ENCODE data around the gene NLK. TPM values are rescaled to one million over a fixed set of nuclear protein-coding genes. Genes with fewer than 3 reads are reported as not detected.

The NLK gene
- polyA plus RNA-seq, 1 donor from 2014 or later = 81.7 TPM

GRCh38 chr17:28110184-28110583 is 67.7 kb downstream of the NLK start:
- no peak overlapping the region for H3K4me3 ChIP-seq (ENCODE audit: low read length)
- no peak overlapping the region for H3K4me2 ChIP-seq (ENCODE audit: low read length)
- TF ChIP-seq, protein P1, sequence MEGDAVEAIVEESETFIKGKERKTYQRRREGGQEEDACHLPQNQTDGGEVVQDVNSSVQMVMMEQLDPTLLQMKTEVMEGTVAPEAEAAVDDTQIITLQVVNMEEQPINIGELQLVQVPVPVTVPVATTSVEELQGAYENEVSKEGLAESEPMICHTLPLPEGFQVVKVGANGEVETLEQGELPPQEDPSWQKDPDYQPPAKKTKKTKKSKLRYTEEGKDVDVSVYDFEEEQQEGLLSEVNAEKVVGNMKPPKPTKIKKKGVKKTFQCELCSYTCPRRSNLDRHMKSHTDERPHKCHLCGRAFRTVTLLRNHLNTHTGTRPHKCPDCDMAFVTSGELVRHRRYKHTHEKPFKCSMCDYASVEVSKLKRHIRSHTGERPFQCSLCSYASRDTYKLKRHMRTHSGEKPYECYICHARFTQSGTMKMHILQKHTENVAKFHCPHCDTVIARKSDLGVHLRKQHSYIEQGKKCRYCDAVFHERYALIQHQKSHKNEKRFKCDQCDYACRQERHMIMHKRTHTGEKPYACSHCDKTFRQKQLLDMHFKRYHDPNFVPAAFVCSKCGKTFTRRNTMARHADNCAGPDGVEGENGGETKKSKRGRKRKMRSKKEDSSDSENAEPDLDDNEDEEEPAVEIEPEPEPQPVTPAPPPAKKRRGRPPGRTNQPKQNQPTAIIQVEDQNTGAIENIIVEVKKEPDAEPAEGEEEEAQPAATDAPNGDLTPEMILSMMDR (IDR thresholded peaks at IDR 0.05; ENCODE audit: poor library complexity, severe bottlenecking) = no peak
- TF ChIP-seq EP300 (conservative IDR thresholded peaks at IDR 0.05; ENCODE audit: poor library complexity, severe bottlenecking) (no peak), SMC3 (conservative IDR thresholded peaks at IDR 0.05; ENCODE audit: poor library complexity) (no peak), POLR2AphosphoS5 (IDR thresholded peaks at IDR 0.05) (no peak), RAD21 (conservative IDR thresholded peaks at IDR 0.05) (no peak)
- H3F3A ChIP-seq (ENCODE audit: insufficient read depth, low read length, poor library complexity, severe bottlenecking) = no peaks in the 10 kb centered on the region
- H3K27ac ChIP-seq (ENCODE audit: low read length) = no peak overlapping the region
- no peaks in the 10 kb centered on the region for H3K36me3 ChIP-seq (ENCODE audit: insufficient read depth, low read length)
- no peak overlapping the region for H3K9ac ChIP-seq (ENCODE audit: low read length)
- no peaks in the 10 kb centered on the region for H3K9me3 ChIP-seq (ENCODE audit: low read length)
- no peaks in the 10 kb centered on the region for H4K20me1 ChIP-seq (ENCODE audit: insufficient read depth)
- H3K79me2 ChIP-seq (replicated peaks; ENCODE audit: insufficient read depth, low read length) = peaks cover 4% of the 10 kb centered on the region
- no peaks in the 10 kb centered on the region for H3K27me3 ChIP-seq (ENCODE audit: insufficient read depth, low read depth, low read length)
- no peak overlapping the region for H2AFZ ChIP-seq (ENCODE audit: low read depth, low read length)
- no peaks in the 10 kb centered on the region for H3K9me2 ChIP-seq (ENCODE audit: insufficient read depth, low read length)

DNA sequence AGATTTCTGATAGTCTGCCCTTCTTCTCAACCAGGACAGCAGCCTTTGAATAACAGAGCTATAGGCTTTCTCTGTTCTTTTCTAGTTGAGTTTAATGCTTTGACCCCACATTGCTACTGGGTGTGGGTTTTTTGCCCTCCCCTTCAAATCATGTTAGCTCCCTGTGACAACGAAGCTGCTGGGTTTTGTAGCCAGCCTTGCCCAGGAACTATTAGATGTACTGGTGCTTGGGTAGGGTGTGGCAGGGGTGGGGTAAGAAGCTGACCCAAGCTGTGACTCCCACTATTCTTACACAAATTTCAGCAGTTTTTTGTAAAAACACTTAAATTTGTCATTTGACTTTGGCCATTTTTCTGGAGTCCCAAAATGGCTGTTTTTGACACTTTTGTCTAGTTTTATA is 69.7 kb downstream of the NLK start:
- no peaks in the 10 kb centered on the region for H3K36me3 ChIP-seq (ENCODE audit: insufficient read depth, low read length)
- H3K9me3 ChIP-seq (ENCODE audit: low read length) = no peaks in the 10 kb centered on the region
- peaks cover 4% of the 10 kb centered on the region for H3K79me2 ChIP-seq (replicated peaks; ENCODE audit: insufficient read depth, low read length)
- no peaks in the 10 kb centered on the region for H3F3A ChIP-seq (ENCODE audit: insufficient read depth, low read length, poor library complexity, severe bottlenecking)
- no peak for TF ChIP-seq EZH2 (IDR thresholded peaks at IDR 0.05; ENCODE audit: borderline replicate concordance, insufficient read depth, low read length, poor library complexity, severe bottlenecking)
- TF ChIP-seq, protein P2, sequence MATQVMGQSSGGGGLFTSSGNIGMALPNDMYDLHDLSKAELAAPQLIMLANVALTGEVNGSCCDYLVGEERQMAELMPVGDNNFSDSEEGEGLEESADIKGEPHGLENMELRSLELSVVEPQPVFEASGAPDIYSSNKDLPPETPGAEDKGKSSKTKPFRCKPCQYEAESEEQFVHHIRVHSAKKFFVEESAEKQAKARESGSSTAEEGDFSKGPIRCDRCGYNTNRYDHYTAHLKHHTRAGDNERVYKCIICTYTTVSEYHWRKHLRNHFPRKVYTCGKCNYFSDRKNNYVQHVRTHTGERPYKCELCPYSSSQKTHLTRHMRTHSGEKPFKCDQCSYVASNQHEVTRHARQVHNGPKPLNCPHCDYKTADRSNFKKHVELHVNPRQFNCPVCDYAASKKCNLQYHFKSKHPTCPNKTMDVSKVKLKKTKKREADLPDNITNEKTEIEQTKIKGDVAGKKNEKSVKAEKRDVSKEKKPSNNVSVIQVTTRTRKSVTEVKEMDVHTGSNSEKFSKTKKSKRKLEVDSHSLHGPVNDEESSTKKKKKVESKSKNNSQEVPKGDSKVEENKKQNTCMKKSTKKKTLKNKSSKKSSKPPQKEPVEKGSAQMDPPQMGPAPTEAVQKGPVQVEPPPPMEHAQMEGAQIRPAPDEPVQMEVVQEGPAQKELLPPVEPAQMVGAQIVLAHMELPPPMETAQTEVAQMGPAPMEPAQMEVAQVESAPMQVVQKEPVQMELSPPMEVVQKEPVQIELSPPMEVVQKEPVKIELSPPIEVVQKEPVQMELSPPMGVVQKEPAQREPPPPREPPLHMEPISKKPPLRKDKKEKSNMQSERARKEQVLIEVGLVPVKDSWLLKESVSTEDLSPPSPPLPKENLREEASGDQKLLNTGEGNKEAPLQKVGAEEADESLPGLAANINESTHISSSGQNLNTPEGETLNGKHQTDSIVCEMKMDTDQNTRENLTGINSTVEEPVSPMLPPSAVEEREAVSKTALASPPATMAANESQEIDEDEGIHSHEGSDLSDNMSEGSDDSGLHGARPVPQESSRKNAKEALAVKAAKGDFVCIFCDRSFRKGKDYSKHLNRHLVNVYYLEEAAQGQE (IDR thresholded peaks at IDR 0.05; ENCODE audit: borderline replicate concordance) = no peak
- no peak for TF ChIP-seq POLR2AphosphoS5 (IDR thresholded peaks at IDR 0.05)
- TF ChIP-seq RAD21 (conservative IDR thresholded peaks at IDR 0.05) = no peak
- TF ChIP-seq MXI1 (conservative IDR thresholded peaks at IDR 0.05; ENCODE audit: poor library complexity, severe bottlenecking) = no peak
- TF ChIP-seq EP300 (conservative IDR thresholded peaks at IDR 0.05; ENCODE audit: poor library complexity, severe bottlenecking) = no peak
- no peak overlapping the region for H2AFZ ChIP-seq (ENCODE audit: low read depth, low read length)
- no peaks in the 10 kb centered on the region for H3K27me3 ChIP-seq (ENCODE audit: insufficient read depth, low read depth, low read length)
- H3K27ac ChIP-seq (ENCODE audit: low read length) = no peak overlapping the region
- H3K4me2 ChIP-seq (ENCODE audit: low read length) = no peak overlapping the region
- no peak overlapping the region for H3K9ac ChIP-seq (ENCODE audit: low read length)
- H3K4me3 ChIP-seq (ENCODE audit: low read length) = no peak overlapping the region
- H3K9me2 ChIP-seq (ENCODE audit: insufficient read depth, low read length) = no peaks in the 10 kb centered on the region
- no peaks in the 10 kb centered on the region for H4K20me1 ChIP-seq (ENCODE audit: insufficient read depth)

DNA sequence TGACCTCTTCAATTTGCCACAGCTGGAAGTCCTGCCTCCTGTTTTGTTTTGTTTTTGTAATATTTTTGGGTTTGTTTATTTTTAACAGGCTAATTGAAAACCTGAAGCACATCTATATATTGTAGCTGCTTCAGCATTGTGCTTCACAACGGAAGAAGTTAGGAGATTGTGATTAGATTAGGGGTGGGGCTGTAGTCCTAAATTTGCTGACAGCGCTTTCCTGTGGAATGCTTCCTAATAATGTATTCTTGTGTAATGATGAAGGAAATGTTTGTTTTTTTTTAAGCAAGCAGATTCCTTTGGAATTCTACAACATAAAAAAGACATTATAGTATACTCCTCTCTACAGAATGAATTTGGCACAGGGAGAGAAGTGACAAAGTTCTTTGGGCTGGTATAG is 70.1 kb downstream of the NLK start:
- Histone ChIP-seq H3K9ac (ENCODE audit: low read length) (no peak overlapping the region), H3K9me2 (ENCODE audit: insufficient read depth, low read length) (no peaks in the 10 kb centered on the region), H3K27ac (ENCODE audit: low read length) (no peak overlapping the region), H3K4me3 (ENCODE audit: low read length) (no peak overlapping the region), H3F3A (ENCODE audit: insufficient read depth, low read length, poor library complexity, severe bottlenecking) (no peaks in the 10 kb centered on the region), H3K79me2 (replicated peaks; ENCODE audit: insufficient read depth, low read length) (peaks cover 4% of the 10 kb centered on the region), H3K4me2 (ENCODE audit: low read length) (no peak overlapping the region), H4K20me1 (ENCODE audit: insufficient read depth) (no peaks in the 10 kb centered on the region), H3K36me3 (ENCODE audit: insufficient read depth, low read length) (no peaks in the 10 kb centered on the region), H3K27me3 (ENCODE audit: insufficient read depth, low read depth, low read length) (no peaks in the 10 kb centered on the region), H3K9me3 (ENCODE audit: low read length) (no peaks in the 10 kb centered on the region), H2AFZ (ENCODE audit: low read depth, low read length) (no peak overlapping the region)
- TF ChIP-seq SMC3 (conservative IDR thresholded peaks at IDR 0.05; ENCODE audit: poor library complexity) (no peak), TAF1 (IDR thresholded peaks at IDR 0.05; ENCODE audit: low read depth) (no peak), RAD21 (conservative IDR thresholded peaks at IDR 0.05) (no peak), EZH2 (IDR thresholded peaks at IDR 0.05; ENCODE audit: borderline replicate concordance, insufficient read depth, low read length, poor library complexity, severe bottlenecking) (no peak), EP300 (conservative IDR thresholded peaks at IDR 0.05; ENCODE audit: poor library complexity, severe bottlenecking) (no peak), POLR2AphosphoS5 (IDR thresholded peaks at IDR 0.05) (no peak), MXI1 (conservative IDR thresholded peaks at IDR 0.05; ENCODE audit: poor library complexity, severe bottlenecking) (no peak)
- TF ChIP-seq, protein P2 (IDR thresholded peaks at IDR 0.05; ENCODE audit: borderline replicate concordance) = no peak
- TF ChIP-seq, protein P1 (IDR thresholded peaks at IDR 0.05; ENCODE audit: poor library complexity, severe bottlenecking) = no peak

Measured in neural cell (in vitro differentiated cells).